Hepatocyte (in vitro differentiated cells): ENCODE measurements around the gene DNAL4.

ENCODE experiments used
- EZH2phosphoT487 ChIP-seq: fragments of 200-600 bp; sonication (generic); IDR thresholded peaks from one replicate; pipeline ENCODE4 v1.6.1; 2018; ENCODE audit warnings: antibody characterized with exemption, mild to moderate bottlenecking, low read depth, moderate library complexity; ENCODE audit not compliant: unreplicated experiment, severe bottlenecking
- TF ChIP-seq, protein P1 (sequence below): fragments of 200-600 bp; sonication (generic); IDR thresholded peaks from 2 replicates; pipeline ENCODE4 v1.5.1; 2016; ENCODE audit warnings: antibody characterized with exemption, mild to moderate bottlenecking; ENCODE audit not compliant: poor library complexity

DNA sequence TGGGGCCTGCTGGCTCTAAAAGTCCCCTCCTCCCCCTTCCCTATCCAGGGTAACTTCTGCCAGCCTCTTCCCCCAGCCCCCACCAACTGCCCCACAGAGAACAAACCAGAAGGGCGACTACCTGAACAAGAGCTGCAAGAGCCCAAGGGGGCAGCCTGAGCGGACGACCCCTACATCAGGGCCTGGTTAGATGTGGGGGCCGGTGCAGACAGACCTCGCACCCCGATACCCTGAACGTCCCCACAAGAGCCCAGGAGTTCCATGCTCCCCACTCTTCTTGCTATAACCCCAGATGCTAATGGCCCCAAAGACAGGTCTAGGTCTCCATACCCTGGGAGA, 58.8 kb downstream of the DNAL4 start:
- TF ChIP-seq, protein P1, sequence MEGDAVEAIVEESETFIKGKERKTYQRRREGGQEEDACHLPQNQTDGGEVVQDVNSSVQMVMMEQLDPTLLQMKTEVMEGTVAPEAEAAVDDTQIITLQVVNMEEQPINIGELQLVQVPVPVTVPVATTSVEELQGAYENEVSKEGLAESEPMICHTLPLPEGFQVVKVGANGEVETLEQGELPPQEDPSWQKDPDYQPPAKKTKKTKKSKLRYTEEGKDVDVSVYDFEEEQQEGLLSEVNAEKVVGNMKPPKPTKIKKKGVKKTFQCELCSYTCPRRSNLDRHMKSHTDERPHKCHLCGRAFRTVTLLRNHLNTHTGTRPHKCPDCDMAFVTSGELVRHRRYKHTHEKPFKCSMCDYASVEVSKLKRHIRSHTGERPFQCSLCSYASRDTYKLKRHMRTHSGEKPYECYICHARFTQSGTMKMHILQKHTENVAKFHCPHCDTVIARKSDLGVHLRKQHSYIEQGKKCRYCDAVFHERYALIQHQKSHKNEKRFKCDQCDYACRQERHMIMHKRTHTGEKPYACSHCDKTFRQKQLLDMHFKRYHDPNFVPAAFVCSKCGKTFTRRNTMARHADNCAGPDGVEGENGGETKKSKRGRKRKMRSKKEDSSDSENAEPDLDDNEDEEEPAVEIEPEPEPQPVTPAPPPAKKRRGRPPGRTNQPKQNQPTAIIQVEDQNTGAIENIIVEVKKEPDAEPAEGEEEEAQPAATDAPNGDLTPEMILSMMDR = no peak
- TF ChIP-seq EZH2phosphoT487 = no peak
